ENCODE results near the gene CD3E.

CD3E gene

GRCh38 chr11:118290923-118291322, 13.6 kb upstream of the CD3E start:
- no peak for DNase-seq (ENCODE audit: extremely low read depth, insufficient read length)
- H3K27me3 ChIP-seq (replicated peaks; ENCODE audit: control insufficient read depth, insufficient read depth, low read length), result no peaks in the 10 kb centered on the region
- no peak overlapping the region for H3K4me3 ChIP-seq (replicated peaks; ENCODE audit: low read depth, low read length)
- no peaks in the 10 kb centered on the region for H3K36me3 ChIP-seq (ENCODE audit: control insufficient read depth, insufficient read depth, low read length)
- TF ChIP-seq CTCF (IDR thresholded peaks at IDR 0.05; ENCODE audit: insufficient read depth, low read length, poor library complexity, severe bottlenecking), result peak; percentile 25

DNA sequence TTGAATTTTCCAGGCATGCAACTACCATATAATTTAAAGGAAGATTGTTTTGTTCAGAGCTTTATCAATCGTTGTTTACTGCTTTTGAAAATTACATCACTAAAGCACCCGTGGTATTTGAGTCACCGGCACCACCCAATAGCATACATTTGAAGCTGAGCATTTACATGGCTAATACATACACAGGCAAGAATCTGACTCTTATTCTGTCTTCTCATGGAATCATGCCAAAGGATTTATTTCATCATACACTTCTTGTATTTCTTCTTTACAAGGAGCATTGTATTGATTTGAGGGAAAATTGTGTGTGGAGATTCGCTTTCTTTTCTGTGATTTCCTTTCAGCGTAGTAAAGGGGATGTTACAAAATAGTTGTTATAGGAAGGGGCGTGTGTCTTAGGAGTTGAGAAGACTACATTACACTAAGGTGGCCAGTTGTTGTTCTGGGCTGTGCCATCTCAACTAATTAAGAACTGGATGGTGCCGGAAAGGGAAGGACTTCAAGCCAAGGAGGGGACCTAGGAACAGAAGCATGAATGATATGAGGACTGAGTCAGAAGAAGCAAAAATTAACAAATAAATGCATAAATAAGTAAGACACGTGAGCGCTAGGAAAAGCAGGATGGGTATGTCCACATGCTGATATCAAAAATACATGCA, 12.9 kb upstream of the CD3E start:
- Histone ChIP-seq H3K27me3 (replicated peaks; ENCODE audit: control insufficient read depth, insufficient read depth, low read length) (no peaks in the 10 kb centered on the region), H3K36me3 (ENCODE audit: control insufficient read depth, insufficient read depth, low read length) (no peaks in the 10 kb centered on the region), H3K4me3 (replicated peaks; ENCODE audit: low read depth, low read length) (no peak overlapping the region)
- TF ChIP-seq CTCF (IDR thresholded peaks at IDR 0.05; ENCODE audit: insufficient read depth, low read length, poor library complexity, severe bottlenecking), result no peak
- DNase-seq (ENCODE audit: extremely low read depth, insufficient read length), result no peak

DNA sequence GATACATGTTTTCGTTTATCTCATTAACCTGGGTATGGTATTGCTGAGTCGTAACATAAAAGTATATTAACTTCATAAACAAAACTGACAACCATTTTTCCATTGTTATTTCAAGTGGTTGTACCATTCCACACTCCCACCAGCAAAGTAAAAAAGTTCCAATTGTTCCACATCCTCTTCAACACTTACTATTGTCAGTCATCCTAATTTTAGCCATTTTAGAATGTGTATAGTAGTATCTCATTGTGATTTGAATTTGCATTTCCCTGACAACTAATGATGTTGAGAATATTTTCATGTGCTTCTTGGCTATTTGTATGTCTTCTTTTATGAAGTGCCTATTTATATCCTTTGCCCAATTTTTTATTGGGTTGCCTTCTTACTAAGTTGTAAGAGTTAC, 10.5 kb upstream of the CD3E start:
- Histone ChIP-seq H3K4me3 (replicated peaks; ENCODE audit: low read depth, low read length) (no peak overlapping the region), H3K27me3 (replicated peaks; ENCODE audit: control insufficient read depth, insufficient read depth, low read length) (no peaks in the 10 kb centered on the region), H3K36me3 (ENCODE audit: control insufficient read depth, insufficient read depth, low read length) (no peaks in the 10 kb centered on the region)
- DNase-seq (ENCODE audit: extremely low read depth, insufficient read length), result no peak
- no peak for TF ChIP-seq CTCF (IDR thresholded peaks at IDR 0.05; ENCODE audit: insufficient read depth, low read length, poor library complexity, severe bottlenecking)

GRCh38 chr11:118295199-118295598, 9.3 kb upstream of the CD3E start:
- TF ChIP-seq CTCF (IDR thresholded peaks at IDR 0.05; ENCODE audit: insufficient read depth, low read length, poor library complexity, severe bottlenecking), result no peak
- no peaks in the 10 kb centered on the region; the same call in 1 of the 2 replicates for H3K27me3 ChIP-seq (replicated peaks; ENCODE audit: control insufficient read depth, insufficient read depth, low read length)
- DNase-seq (ENCODE audit: extremely low read depth, insufficient read length), result no peak
- no peak overlapping the region for H3K4me3 ChIP-seq (replicated peaks; ENCODE audit: low read depth, low read length)
- no peaks in the 10 kb centered on the region for H3K36me3 ChIP-seq (ENCODE audit: control insufficient read depth, insufficient read depth, low read length)

DNA sequence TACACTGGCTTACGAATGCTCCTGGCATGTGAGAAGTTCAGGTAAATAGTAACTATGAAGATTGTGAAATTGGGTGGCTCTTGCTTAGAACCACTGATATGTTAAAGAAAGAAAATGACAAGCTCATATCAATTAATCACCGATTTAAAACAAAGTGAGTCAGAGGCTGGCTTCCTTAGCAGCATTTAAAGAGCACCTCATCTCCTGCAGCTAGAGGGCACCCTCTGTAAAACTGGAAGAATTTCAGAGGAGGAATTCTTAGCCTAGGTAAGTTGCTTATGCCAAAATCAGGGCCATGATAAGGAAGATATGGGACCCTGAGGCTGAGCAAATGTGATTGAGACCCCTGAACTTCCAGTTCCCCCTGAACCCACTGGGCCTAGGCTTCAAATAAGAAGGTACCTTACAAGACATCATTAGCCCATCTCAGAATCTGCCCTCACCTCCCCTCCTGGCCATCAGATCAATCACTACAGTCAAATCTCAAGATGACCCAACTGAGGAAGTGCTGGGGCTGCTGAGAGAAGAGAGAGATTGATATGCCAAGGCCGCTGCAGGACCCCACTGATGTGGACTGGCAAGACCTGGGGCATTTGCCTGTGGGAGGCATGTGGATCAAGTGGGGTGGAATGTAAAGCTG, 8.6 kb upstream of the CD3E start:
- no peak for DNase-seq (ENCODE audit: extremely low read depth, insufficient read length)
- H3K4me3 ChIP-seq (replicated peaks; ENCODE audit: low read depth, low read length), result no peak overlapping the region
- H3K36me3 ChIP-seq (ENCODE audit: control insufficient read depth, insufficient read depth, low read length), result no peaks in the 10 kb centered on the region
- no peaks in the 10 kb centered on the region; the same call in 1 of the 2 replicates for H3K27me3 ChIP-seq (replicated peaks; ENCODE audit: control insufficient read depth, insufficient read depth, low read length)
- TF ChIP-seq CTCF (IDR thresholded peaks at IDR 0.05; ENCODE audit: insufficient read depth, low read length, poor library complexity, severe bottlenecking), result peak; percentile 68
